HepG2 (cell line): ENCODE results near the gene RAC3. TPM values are rescaled to one million over a fixed set of nuclear protein-coding genes. Genes with fewer than 3 reads are reported as not detected.

Experiments
- CHD4 ChIP-seq: fragments of 200-600 bp; sonication (generic); IDR thresholded peaks from 2 replicates; pipeline ENCODE4 v1.7.0; 2017; ENCODE audit warnings: mild to moderate bottlenecking, low read length, borderline replicate concordance
- ELF1 ChIP-seq: sonication (generic); formaldehyde crosslinking; IDR thresholded peaks from 2 replicates; pipeline ENCODE4 v1.4.0; 2020; ENCODE audit warnings: missing genetic modification reagents
- ETV6 ChIP-seq: sonication (generic); formaldehyde crosslinking; conservative IDR thresholded peaks from 2 replicates; pipeline ENCODE4 v1.4.0; 2020; ENCODE audit warnings: missing genetic modification reagents
- FOXM1 ChIP-seq: sonication (generic); formaldehyde crosslinking; IDR thresholded peaks from 2 replicates; pipeline ENCODE4 v1.5.0; 2020; ENCODE audit warnings: missing genetic modification reagents
- GABPB1 ChIP-seq: IDR thresholded peaks from 2 replicates; pipeline ENCODE4 v1.6.1; 2016; ENCODE audit warnings: mild to moderate bottlenecking, missing genetic modification reagents, moderate library complexity, missing compliant biosample characterization
- ISX ChIP-seq: sonication (generic); formaldehyde crosslinking; conservative IDR thresholded peaks from 2 replicates; pipeline ENCODE4 v1.5.0; 2020; ENCODE audit warnings: missing genetic modification reagents
- JUNB ChIP-seq: sonication (generic); formaldehyde crosslinking; IDR thresholded peaks from 2 replicates; pipeline ENCODE4 v1.8.0; 2022; ENCODE audit warnings: missing genetic modification reagents, mild to moderate bottlenecking, borderline replicate concordance
- KMT2B ChIP-seq: IDR thresholded peaks from 2 replicates; pipeline ENCODE4 v1.6.1; 2016; ENCODE audit warnings: missing genetic modification reagents, missing compliant biosample characterization
- PRMT3 ChIP-seq: sonication (generic); formaldehyde crosslinking; IDR thresholded peaks from 2 replicates; pipeline ENCODE4 v1.8.1; 2022; ENCODE audit warnings: low read depth, mild to moderate bottlenecking, moderate library complexity, missing genetic modification reagents, borderline replicate concordance
- RNF219 ChIP-seq: sonication (generic); formaldehyde crosslinking; IDR thresholded peaks from 2 replicates; pipeline ENCODE4 v1.5.0; 2020; ENCODE audit warnings: mild to moderate bottlenecking, missing genetic modification reagents
- TBP ChIP-seq: sonication (generic); formaldehyde crosslinking; IDR thresholded peaks from 2 replicates; pipeline ENCODE4 v1.5.0; 2020; ENCODE audit warnings: missing genetic modification reagents
- ZC3H4 ChIP-seq: sonication (generic); formaldehyde crosslinking; IDR thresholded peaks from 2 replicates; pipeline ENCODE4 v1.4.0; 2020; ENCODE audit warnings: missing genetic modification reagents, borderline replicate concordance
- ZNF543 ChIP-seq: sonication (generic); formaldehyde crosslinking; IDR thresholded peaks from 2 replicates; pipeline ENCODE4 v1.4.0; 2020; ENCODE audit warnings: mild to moderate bottlenecking, missing genetic modification reagents
- ZNF577 ChIP-seq: sonication (generic); formaldehyde crosslinking; IDR thresholded peaks from 2 replicates; pipeline ENCODE4 v1.4.0; 2020; ENCODE audit warnings: mild to moderate bottlenecking, low read depth, missing genetic modification reagents, borderline replicate concordance
- ZNF710 ChIP-seq: sonication (generic); formaldehyde crosslinking; IDR thresholded peaks from 2 replicates; pipeline ENCODE4 v1.5.0; 2020; ENCODE audit warnings: mild to moderate bottlenecking, missing genetic modification reagents, borderline replicate concordance
- ZNF768 ChIP-seq: sonication (generic); formaldehyde crosslinking; IDR thresholded peaks from 2 replicates; pipeline ENCODE4 v1.4.0; 2020; ENCODE audit warnings: missing genetic modification reagents
- ZNF839 ChIP-seq: sonication (generic); formaldehyde crosslinking; IDR thresholded peaks from 2 replicates; pipeline ENCODE4 v1.4.0; 2020; ENCODE audit warnings: missing genetic modification reagents, mild to moderate bottlenecking, borderline replicate concordance
- polyA plus RNA-seq, 8 experiments: library from polyadenylated mRNA; depleted of rRNA in 3 of 8; stranded (reverse) in 7 of 8; unstranded in 1 of 8; fragments of >200 nt; fragmentation: Illumina TruSeq in 4 of 8; extraction: Trizol in 4 of 8; gene quantifications; 2 replicates each; pipeline versions ENCODE4 v1.2.1 to v1.2.3, GENCODE V29; 2011 to 2016; ENCODE audit warnings: low read depth in 4 of 8, missing spikeins in 1 of 8, mixed read lengths in 1 of 8; ENCODE audit not compliant: insufficient read depth in 1 of 8
- total RNA-seq, 5 experiments: library from RNA; depleted of rRNA; stranded (reverse); fragments of >200 nt; fragmentation: Illumina TruSeq; extraction: Trizol; gene quantifications; 2 replicates each; pipeline ENCODE4 v1.2.3, GENCODE V29; 2016; ENCODE audit warnings: low read depth in 1 of 5
- TF ChIP-seq, protein P1 (sequence below): sonication (generic); formaldehyde crosslinking; conservative IDR thresholded peaks from 2 replicates; pipeline ENCODE4 v1.8.1; 2023; ENCODE audit warnings: missing genetic modification reagents
- TF ChIP-seq, protein P2 (sequence below): sonication (generic); formaldehyde crosslinking; IDR thresholded peaks from 2 replicates; pipeline ENCODE4 v1.8.0; 2022; ENCODE audit warnings: missing genetic modification reagents, mild to moderate bottlenecking, borderline replicate concordance

The RAC3 gene
- total and polyA plus RNA-seq, 2 of the 13 experiments (the other 11 are each of a cell fraction or from before 2014, with no cell fraction given), result 10.5 to 21.3 TPM

DNA sequence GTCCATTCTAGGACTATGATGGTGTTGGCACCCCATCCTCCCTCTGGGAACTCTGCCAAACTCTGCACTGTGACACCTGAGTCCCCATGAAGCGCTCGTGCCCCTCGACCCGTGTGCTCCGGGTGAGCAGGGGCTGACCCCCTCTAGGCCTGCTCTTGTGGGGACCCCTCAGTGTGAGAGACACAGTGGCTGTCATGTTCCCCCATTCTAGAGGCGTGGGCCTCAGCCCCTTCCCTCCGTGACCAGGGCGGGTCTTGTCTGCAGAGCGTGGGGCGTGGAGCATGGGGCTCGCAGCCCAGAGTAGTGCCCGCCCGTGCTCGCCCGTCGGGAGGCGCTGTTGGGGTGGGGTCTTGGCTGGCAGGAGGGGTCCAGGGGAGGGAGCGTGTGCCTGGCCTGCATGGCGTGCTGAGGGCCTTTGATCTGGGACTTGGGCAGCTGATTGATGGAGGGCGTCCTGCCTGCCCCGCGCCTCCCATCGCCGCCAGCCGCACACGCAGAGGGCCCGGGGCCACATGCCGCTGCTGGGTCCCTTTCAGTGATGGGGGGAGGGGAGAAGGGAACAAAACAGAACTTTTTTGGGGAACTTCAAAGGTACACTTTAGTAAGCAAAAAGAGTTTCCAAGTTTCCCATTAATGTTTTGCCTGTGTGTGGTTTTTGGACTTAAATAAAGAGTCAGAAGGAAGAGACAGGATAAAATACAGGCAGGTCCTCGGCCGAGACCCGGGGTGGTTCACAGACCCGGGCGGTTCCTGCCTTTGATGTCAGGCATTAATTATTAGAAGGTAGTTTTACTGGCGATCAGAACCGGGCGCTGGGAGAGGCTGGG, 31.3 kb upstream of the RAC3 start (continued):
- TF ChIP-seq RNF219 (CRISPR knock-in tag) (no peak; the same call in 1 of the 2 replicates), ZNF543 (peak; percentile 89), ETV6 (peak; percentile 51), ISX (CRISPR knock-in tag) (no peak), GABPB1 (CRISPR knock-in tag) (0 out of 2 replicates have a peak, but pooled peaks have one; percentile 43), ZC3H4 (peak; percentile 97; the same call in 1 of the 2 replicates), ZNF839 (CRISPR knock-in tag) (peak; percentile 70; the same call in 1 of the 2 replicates), ZNF710 (CRISPR knock-in tag) (no peak; the same call in 1 of the 2 replicates), TBP (CRISPR knock-in tag) (0 out of 2 replicates have a peak, but pooled peaks have one; percentile 7), ELF1 (no peak), ZNF768 (CRISPR knock-in tag) (peak; percentile 74; the same call in 1 of the 2 replicates), ZNF577 (CRISPR knock-in tag) (0 out of 2 replicates have a peak, but pooled peaks have one; percentile 73), FOXM1 (CRISPR knock-in tag) (no peak), CHD4 (no peak; the same call in 1 of the 2 replicates), PRMT3 (peak; percentile 54; the same call in 1 of the 2 replicates), KMT2B (CRISPR knock-in tag) (no peak), JUNB (CRISPR knock-in tag) (0 out of 2 replicates have a peak, but pooled peaks have one; percentile 30)
- TF ChIP-seq, protein P1, sequence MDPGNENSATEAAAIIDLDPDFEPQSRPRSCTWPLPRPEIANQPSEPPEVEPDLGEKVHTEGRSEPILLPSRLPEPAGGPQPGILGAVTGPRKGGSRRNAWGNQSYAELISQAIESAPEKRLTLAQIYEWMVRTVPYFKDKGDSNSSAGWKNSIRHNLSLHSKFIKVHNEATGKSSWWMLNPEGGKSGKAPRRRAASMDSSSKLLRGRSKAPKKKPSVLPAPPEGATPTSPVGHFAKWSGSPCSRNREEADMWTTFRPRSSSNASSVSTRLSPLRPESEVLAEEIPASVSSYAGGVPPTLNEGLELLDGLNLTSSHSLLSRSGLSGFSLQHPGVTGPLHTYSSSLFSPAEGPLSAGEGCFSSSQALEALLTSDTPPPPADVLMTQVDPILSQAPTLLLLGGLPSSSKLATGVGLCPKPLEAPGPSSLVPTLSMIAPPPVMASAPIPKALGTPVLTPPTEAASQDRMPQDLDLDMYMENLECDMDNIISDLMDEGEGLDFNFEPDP (CRISPR knock-in tag), result no peak
- TF ChIP-seq, protein P2, sequence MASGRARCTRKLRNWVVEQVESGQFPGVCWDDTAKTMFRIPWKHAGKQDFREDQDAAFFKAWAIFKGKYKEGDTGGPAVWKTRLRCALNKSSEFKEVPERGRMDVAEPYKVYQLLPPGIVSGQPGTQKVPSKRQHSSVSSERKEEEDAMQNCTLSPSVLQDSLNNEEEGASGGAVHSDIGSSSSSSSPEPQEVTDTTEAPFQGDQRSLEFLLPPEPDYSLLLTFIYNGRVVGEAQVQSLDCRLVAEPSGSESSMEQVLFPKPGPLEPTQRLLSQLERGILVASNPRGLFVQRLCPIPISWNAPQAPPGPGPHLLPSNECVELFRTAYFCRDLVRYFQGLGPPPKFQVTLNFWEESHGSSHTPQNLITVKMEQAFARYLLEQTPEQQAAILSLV (CRISPR knock-in tag), result peak; percentile 89; the same call in 1 of the 2 replicates
